HUDEP-2 (cell line): Measurements from ENCODE around the gene DNAJC28.

Experiments used
- DNase-seq, 76 experiments: peaks; one replicate each; lab custom pipeline; 2025; ENCODE audit not compliant: unreplicated experiment in 76 of 76; lab: John Stamatoyannopoulos, UW

Gene DNAJC28

DNA sequence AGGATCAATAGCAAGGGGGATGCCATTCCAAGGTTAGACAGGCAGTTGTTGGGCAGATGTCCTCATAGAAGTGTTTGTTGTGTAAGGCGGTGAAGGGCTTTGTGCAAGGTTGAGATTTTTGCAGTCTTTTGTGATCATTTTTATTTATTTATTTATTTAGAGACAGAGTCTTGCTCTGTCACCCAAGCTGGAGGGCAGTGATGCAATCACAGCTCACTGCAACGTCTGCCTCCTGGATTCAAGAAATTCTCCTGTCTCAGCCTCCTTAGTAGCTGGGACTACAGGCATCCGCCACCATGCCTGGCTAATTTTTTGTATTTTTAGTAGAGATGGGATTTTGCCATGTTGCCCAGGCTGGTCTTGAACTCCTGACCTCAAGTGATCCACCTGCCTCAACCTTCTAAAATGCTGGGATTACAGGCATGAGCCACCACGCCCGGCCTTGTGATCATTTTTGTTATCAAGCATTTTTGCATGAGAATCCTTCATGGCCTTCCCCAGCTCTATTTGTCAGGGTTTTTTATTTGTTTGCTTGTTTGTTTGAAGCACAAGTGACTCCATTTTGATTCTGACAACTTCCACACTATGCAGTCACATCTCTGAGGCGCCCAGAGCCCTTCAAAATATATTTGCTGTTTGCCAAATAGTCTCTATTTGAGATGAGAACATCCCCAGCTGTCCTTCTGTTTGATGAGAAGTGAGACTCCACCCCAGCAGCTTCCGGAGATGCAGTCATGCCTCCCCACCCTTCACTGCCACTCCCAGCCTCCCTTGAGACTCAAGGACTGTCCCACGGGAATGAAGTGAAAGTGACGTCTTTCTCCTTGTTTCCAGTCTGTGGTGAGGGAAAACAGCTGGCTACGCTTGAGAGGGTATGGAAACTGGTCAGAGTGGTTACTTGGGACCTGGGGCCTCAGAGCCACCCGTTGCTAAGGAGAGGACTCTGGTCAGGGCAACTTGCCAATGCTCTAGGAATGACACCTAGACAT is 49.7 kb downstream of the DNAJC28 start:
- DNase-seq, result peak in 28 of 76 experiments; percentile 9 to 43 (median 29)
